Activated T-helper 1 cell treated with Interleukin-2 at 50 U/mL for 16 hours (primary cell): Measurements from ENCODE around the gene GPX2.
"Not testable (repeated sequence)": the region's sequence is repeated elsewhere in the genome, so short reads cannot be mapped to it uniquely, and the experiment has no call there.

Source experiments
- DNase-seq: peaks from one replicate; pipeline ENCODE4 v3.0.0-alpha.2; 2020; ENCODE audit warnings: low read depth

The GPX2 gene

DNA sequence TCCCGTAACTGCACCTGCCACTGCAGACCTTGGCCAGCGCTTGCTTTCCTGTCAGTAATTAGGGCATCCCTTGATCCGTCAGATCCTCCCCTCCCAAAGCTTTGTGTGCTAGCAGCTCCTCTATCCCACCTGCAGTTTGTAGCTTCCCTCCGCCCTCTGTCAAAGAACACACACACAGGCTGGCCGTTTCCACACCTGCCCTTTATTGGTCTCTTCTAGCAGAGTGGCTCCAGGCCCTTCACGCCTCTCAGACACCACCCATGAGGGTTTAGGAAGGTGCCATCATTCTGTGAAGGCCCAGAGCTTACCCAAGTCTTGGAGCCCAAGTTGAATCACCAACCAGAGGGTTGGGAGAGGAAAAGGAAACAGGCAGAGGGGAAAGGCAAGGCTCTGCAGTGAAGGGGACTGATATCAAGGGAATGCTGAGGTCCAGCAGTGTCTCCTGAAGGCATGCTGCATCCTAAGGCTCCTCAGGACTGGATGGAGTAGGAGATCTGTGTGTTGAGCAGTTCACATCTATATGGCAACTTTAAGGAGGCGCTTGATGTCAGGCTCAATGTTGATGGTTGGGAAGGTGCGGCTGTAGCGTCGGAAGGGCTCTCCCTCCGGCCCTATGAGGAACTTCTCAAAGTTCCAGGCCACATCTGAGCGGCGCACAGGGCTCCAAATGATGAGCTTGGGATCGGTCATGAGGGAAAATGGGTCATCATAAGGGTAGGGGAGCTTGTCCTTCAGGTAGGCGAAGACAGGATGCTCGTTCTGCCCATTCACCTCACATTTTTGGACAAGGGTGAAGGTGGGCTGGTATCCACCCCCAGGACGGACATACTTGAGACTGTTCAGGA, 3.4 kb downstream of the GPX2 start:
- no peak for DNase-seq

DNA sequence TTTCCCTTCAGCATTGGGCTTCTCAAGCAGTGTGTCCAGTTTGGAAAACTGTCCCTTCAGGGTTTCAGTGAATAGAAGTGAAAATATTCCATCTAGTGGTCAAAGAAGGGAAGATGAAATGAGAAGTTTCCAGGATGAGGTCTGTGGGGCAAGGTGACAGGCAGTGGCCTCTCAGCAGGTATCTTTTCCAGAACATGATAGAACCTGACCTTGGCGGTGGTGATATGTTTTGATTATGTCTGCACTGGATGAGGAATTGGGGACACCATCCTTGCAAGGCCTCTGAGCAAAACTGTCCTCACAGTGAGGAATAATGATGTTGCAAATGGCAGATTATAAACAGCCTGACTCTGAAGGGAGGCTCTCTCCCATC, 4.7 kb downstream of the GPX2 start:
- no peak for DNase-seq

DNA sequence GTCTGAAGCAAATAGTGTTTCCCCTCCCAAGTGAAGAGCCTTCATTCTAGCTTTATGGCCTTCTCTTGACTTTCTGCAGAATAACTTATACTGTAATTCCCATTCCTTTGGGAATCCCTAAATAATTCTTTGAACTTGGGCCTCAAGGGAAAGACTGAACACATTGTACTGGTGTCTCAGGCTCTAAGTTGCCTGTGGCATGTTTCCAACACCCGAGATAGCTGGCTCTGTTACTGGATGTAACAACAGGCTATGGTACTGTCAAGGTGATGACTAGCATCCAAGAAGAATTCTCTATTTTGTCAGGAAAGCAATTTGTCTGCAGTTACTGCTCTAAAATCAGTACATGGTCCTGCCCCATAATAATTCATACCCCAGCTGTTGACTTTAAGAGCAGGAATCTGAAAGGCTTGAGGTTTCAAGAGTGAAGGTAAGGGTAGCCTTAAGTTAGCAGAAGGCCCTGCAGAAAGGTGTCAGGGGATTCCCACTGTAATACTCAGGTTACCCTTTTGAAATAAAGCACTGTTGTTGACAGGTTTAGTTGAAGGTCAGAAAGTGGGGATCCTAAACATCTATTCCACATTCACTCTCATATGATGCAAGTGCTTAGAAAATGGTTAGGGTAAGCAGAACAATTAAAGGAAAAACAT, 5.2 kb downstream of the GPX2 start:
- no peak for DNase-seq

DNA sequence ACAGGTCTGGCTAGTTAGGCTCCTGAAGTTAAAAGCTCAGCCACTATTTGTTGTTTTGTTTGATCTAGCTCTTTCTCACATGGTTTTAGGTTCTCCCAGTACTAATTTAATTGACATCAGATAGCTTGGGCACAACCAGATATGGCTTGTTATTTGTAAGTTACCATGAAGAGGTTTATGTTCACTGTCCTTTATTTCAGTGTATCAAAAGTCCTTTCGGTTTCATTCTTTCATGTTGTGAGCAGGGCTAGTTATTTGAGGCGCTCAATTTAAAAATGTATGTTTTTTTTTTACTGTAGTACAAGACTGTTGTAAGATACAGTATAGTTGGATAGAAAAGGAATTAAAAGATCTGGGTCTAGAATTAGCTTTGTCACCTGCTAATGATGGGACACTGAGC, 7.0 kb downstream of the GPX2 start:
- DNase-seq: no peak

DNA sequence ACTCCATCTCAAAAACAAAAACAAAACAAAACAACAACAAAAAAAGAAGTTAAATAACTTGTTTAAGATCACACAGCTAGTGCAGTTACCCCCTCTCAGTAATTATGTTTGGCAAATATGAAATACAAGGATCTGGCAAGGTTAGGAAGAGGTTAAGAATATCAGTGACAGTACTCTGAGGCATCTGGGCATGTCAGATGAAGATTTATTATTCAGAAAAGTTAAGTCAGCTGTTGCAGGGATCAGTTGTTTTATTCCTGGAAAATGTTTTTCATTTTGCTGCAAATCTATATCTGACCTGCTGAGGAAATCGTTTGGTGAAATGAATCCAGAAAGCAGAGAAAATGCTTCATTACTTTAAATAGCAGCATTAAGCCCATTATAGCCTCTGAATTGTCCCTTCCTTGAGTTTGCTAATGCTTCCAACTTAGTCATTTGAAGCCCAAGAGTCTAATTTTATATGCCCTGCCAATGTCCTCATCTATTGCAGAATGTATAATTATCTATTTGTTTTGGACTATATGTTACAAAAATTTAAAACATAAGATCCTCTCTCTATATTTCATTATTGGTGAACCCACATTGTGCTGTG, 8.1 kb downstream of the GPX2 start:
- no peak for DNase-seq

DNA sequence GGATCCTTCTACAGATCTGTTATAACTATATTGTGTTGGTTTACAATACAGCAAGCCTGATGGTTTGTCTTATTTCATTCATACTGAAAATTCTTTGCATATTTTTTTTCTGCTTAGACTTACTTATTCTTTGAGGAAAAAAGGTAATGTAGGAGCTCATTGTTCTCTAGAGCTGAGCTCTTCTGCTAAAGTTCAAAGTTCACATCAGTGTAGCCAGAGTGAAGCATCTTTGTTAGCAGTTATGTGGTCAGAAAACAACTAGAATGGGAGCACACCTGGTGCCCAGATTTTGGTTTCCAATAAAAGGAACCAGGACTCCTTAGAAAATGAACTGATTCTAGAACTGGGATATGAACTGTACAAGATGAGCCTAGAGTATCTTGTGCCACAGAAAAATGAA, 10.3 kb downstream of the GPX2 start:
- DNase-seq: no peak

DNA sequence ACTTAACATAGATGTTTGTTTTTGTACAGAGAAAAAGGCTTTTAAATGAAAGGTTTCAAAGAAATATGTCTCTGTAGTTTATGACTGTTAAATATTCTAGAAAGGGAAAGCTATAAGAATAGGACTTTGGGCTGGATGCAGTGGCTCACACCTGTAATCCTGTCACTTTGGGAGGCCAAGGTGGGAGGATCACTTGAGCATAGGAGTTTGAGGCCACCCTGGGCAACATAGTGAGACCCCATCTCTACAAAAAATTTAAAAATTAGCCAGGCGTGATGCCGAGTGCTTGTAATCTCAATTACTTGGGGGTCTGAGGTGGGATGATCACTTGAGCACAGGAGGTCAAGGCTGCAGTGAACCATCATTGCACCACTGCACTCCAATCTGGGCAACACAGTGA, 11.4 kb downstream of the GPX2 start:
- no peak for DNase-seq

DNA sequence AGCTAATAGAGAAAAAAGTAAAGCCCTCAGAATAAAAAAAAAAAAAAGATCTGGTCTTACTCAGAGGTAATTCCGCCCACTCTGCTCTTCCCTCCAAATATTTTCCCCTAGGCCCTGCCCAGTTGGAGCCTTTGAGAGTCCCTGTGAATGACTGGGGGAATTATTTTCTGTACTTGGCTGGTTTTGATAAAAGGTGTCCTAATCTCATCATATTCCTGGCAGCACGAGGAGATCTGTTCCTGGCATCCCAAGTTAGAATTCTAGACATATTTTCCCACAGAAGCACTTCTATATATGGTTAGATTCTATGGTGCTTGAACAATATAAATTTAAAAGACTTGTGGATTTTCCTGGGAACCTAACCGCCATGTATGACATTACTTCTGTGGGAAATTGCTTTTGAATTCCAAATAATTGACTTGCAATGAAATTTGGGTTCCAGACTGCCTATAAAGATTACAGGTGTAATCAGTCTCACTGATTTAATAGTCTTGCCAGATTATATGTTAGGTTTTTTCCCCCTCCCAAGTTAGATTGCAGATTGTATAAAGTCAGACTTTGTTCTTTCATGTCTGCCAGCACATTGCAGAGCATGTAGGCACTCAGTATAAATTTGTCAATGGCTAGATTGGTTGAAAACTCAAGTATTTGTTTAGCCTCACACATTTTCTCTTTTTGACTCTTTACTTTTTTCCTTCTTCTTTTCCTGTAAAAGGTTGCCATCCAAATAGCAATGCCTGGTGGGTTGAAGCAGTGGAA, 12.3 kb downstream of the GPX2 start:
- DNase-seq: no peak

DNA sequence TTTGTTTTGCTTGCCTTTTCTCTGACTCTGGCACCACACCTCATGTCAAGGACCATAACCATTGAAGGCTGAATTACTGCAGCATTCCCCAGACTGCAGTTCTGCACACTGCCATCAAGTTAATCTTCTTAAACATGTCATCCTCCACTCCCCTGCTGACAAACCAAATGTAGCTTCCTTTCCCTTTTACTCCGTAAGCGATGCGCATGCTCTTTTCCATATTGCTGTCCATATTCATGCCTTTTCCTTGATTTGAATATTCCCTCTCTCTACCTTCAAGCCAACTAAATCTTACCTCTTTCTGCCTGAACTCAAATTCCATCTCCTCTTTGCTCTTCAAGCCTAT, 13.6 kb downstream of the GPX2 start:
- no peak for DNase-seq

DNA sequence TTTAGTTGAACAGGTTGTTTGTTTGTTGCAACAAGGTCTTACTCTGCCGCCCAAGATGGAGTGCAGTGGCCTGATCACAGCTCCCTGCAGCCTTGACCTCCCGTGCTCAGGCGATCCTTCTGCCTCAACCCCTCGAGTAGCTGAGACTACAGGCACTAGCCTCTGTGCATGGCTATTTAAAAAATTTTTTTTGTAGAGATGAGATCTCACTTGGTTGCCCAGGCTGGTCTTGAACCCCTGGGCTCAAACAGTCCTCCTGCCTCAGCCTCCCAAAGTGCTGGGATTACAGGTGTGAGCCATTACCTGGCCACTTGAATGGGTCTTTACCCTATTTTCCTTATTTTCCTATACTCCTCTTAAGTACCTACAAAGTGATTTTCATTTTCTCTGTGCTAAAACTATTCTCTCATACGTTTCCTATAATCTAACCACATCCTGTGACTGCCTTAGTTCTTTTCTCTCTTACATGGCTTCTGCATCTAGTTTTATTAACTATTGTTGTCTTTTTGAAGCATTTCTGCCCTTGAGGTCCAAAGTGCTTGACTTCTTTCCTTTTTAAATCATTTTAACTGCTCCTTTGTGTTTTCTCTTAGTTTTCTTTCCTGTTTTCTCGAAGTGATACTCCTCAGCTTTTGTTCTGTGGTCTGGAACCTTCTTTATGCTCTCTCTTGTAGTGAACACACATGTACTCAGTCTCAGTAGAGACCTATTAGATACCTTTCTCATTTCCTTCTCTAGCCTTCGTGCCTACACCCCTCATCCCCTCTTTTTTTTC, 14.1 kb downstream of the GPX2 start:
- no peak for DNase-seq

DNA sequence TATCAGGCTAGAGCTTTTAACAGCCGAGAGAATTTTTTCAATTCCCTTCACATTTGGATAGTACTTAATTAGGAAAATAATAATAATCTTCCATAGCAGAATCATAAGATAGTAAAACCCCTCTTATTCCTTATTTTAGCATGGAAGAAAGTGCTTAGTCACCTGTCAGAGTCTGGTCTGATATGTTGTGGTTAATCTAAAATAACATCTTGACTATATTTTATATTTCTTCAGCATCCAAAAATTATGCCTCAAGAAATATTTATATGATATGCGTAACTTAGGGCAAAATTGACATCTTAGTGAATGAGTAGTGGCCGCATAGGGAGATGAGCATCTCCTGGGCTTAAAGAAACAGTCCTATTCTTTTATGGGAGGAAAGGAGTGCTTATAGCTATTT, 15.5 kb downstream of the GPX2 start:
- DNase-seq: no peak

DNA sequence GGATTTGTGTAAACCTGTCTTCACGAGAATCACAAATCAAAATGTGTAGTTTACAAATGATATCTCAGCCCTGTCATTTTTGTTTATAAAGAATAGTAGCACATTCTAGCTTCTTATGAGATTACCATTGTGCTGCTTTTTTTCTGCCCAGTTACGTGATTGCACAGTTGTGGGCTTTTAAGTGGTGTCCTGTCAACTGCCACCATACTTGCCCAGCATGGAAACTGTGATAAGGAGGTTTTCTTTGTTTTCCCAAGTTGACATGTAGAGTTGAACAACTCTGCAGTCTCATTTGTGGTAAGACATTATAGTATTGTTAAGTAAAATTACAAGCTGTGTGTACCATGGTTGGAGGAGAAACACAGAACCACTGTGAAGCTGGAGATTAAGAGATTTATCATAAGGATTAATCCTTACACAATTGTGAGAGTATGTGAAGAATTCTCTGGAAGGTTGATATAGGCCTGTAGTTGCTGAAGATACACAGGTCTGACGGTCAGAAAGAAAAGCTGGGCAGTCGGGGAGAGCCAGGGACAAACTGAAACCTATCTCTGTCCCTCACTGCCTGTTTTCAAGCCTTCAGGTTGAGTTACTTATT, 16.0 kb downstream of the GPX2 start:
- no peak for DNase-seq

DNA sequence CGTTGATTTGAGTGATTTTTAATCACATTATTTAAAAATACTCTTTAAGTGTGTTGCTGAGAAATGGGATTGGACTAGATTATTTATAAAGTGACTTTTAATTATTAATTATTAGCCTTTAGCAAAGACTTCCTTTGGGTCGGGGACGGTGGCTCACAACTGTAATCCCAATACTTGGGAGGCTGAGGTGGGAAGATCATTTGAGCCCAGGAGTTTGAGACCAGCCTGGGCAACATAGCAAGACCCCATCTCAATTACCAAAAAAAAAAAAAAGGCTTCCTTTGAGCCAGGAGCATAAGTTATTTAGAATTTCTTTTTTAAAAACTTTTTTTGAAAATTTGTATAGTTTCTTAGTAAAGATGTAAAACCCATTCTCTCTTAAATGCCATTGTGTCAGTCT, 19.5 kb downstream of the GPX2 start:
- no peak for DNase-seq

DNA sequence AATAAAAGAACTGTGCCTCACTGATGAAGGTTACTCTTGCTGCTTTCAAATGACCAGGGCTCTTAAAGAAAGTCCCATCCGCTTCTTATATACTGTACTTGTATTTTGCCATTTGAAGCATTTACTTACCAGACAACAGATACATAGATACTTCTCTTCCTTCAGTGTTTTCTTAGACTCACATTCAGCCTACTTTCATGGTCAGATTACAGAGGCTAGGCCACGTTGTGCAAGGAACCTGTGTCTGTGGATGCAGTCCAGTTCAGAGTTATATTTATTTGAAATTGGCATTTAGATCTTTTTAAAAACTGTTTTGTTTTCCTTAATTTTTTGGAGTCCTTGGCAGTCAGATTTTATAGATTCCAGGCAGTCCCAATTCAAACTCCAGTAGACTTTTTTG, 22.1 kb downstream of the GPX2 start:
- DNase-seq: no peak

DNA sequence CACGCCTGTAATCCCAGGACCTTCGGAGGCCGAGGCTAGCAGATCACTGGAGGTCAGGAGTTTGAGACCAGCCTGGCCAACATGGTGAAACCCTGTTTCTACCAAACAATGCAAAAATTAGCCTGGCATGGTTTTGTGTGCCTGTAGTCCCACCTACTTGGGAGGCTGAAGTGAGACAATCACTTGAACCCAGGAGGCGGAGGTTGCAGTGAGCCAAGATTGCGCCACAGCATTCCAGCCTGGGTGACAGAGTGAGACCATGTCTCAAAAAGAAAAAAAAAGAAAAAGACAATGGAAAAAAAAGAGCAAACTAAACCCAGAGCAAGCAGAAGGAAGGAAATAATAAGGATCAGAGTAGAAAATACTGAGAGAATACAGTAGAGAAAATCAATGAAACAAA, 22.9 kb downstream of the GPX2 start:
- DNase-seq: no peak

DNA sequence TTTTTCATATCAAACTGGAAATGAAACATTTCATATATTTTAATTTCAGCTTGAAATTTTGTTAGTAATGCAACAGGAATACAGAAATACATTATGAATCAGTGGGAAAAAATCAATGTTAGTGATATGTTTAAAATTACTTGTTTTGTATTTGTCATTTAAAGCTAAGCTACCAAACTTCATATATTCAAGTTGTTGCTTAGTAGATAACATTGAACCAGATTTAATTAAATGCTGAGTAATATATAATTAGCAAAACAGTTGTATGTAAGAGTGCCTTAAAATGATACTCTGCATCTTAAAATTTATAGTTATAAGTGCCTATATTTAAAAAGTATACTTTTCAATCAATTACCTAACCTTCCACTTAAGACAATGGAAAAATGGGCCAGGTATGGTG, 23.3 kb downstream of the GPX2 start:
- DNase-seq: no peak

DNA sequence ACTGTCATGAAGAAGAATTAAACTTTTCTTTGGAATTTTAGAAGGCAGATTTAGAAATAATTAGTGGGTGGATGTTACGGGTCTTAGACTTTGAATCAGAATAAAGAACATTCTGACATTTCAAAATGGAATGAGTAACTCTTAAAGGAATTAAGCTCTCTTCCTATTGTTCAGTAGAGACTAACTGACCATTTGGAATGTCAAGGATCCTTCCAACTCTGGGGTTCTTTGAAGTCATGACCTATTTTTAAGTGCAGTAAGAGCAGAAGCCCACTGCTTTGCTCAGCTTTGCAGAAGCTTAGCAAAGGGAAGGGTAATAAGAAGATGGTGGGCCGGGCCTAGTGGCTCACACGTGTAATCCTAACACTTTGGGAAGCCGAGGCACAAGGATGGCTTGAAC, 24.3 kb downstream of the GPX2 start:
- DNase-seq: no peak

DNA sequence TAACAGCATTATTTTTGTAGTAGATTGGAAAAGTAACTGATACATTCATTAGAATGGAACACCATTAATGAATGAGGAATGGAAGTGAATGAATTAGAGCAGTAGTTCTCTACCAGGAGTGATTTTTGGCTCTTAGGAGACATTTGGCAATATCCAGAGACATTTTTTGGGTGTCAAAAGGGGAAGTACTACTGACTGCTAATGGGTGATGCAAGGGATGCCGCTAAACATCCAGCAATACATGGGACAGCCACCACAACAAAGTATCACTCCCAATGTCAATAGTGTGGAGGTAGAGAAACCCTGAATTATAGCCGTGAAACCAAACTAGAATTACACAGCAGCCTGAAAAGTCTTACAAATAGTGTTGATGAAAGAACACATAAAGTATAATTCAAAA, 26.7 kb downstream of the GPX2 start:
- no peak for DNase-seq

DNA sequence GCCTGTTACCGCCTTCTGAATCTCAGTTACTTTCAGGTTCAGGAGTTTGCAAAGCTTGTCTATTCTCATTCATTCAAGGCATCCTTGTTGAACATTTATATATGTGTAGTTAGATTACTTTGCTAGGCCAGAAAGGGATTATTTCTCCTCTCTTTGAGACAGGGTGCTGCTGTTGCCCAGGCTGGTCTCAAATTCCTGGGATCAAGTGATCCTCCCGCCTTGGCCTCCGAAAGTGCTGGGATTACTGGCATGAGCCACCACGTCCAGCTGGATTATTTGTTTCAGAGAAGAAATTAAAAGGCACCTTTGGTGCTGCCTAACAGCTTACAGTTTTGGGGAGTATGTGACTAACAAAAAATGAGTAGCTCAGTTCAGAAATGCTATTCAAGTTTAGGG, 27.5 kb downstream of the GPX2 start:
- DNase-seq: no peak

DNA sequence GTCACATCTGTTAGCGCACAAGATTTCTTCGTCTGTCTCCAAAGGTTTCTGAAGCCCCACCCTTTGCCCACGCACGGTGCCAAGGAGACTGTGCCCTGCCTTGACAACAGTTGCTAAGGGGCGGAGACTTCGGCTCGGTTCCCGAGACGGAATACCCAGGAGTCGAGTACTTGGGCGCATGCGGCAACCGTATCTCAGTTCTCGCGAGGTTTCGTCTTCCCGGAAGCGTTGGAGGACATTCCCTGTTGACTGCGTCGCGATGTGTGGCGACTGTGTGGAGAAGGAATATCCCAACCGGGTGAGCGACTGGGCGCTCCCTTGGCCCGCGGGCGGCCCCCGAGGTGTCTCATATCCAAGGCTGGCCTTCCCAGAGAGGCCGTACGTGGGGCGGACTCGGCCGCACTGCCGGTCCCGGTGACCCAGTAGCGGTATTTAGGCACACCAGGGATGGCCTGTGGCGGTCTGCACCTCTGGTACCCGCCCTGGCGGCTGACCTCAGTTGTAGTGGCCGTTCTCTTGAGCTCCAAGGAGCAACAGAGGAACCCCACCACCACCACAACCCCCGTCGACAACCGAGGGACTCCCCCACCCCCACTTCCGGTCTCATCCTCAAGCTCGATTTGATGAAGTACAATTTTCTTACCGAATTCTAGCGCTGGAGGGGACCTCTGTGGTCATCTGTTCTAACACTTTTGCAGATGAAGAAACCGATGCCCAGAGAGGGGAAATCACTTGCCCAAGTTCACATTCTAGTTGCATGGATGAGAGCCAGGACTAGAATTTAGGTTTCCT, 28.1 kb downstream of the GPX2 start, which contains the start of gene CHURC1:
CHURC1 (plus strand) TSS at position 219 of the 792 bp plus-strand sequence; CDS start at position 260, 41 bp downstream.
- DNase-seq: peak; percentile 91

DNA sequence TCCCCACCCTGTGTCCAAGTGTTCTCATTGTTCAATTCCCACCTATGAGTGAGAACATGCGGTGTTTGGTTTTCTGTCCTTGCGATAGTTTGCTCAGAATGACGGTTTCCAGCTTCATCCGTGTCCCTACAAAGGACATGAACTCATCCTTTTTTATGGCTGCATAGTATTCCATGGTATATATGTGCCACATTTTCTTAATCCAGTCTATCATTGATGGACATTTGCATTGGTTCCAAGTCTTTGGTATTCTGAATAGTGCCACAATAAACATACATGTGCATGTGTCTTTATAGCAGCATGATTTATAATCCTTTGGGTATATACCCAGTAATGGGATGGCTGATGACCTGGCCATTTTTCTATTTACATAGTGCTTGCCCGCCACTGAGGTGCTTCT, 29.1 kb downstream of the GPX2 start:
- not testable (repeated sequence) for DNase-seq
